BJ (cell line): ENCODE results near the gene NASP. TPM values are rescaled to one million over a fixed set of nuclear protein-coding genes. Genes with fewer than 3 reads are reported as not detected.

Experiments used
- CTCF ChIA-PET: fragments of 350-600 bp; formaldehyde crosslinking; extraction: SDS; loops from one replicate; lab custom pipeline; 2021; ENCODE audit warnings: antibody characterized with exemption, inconsistent platforms; lab: Yijun Ruan, JAX
- POLR2A ChIA-PET: fragments of 300-600 bp; sonication (Branson Sonifier 250); formaldehyde crosslinking; extraction: SDS; loops from one replicate; lab custom pipeline; 2021; ENCODE audit warnings: antibody characterized with exemption; lab: Charles Lee
- DNase-seq: peaks from one replicate; pipeline ENCODE4 v3.0.0-alpha.2; 2011; ENCODE audit warnings: low read depth
- H3K27me3 ChIP-seq: 2 replicates; pipeline ENCODE4 v1.6.0; 2011; ENCODE audit warnings: low read length; ENCODE audit not compliant: control insufficient read depth, insufficient read depth
- H3K36me3 ChIP-seq: 2 replicates; pipeline ENCODE4 v1.5.1; 2011; ENCODE audit warnings: low read length; ENCODE audit not compliant: control insufficient read depth, insufficient read depth
- H3K4me3 ChIP-seq: 2 replicates; pipeline ENCODE4 v1.5.1; 2011; ENCODE audit warnings: low read depth, mild to moderate bottlenecking, control low read depth, low read length
- CTCF ChIP-seq: IDR thresholded peaks from 2 replicates; pipeline ENCODE4 v1.5.1; 2011; ENCODE audit warnings: low read depth, mild to moderate bottlenecking, control low read depth, inconsistent platforms, low read length, moderate library complexity; ENCODE audit not compliant: insufficient read depth
- polyA plus RNA-seq: library from polyadenylated mRNA; depleted of rRNA; stranded (reverse); fragments of >200 nt; gene quantifications from 2 replicates; pipeline ENCODE4 v1.2.3, GENCODE V29; 2011; rRNA removed
- small RNA-seq: library from RNA; depleted of rRNA; stranded (forward); fragments of <200 nt; gene quantifications from one replicate; pipeline ENCODE3, GENCODE V24; 2012; ENCODE audit warnings: low replicate concordance, low read depth; ENCODE audit not compliant: insufficient read length

NASP gene
- polyA plus RNA-seq, 1 experiment: 43.9 TPM

- Histone ChIP-seq H3K4me3 (no peak overlapping the region), H3K27me3 (no peaks in the 10 kb centered on the region), H3K36me3 (peaks cover 10% of the 10 kb centered on the region)
- ChIA-PET CTCF (no interaction called here), POLR2A (no interaction called here)
- no peak for DNase-seq
- no peak for TF ChIP-seq CTCF
Measured at GRCh38 chr1:45660336-45660735, 76.5 kb downstream of the NASP start.

- ChIA-PET CTCF (interaction anchor here (0.7 kb wide), 1 partner anchor 155 kb away, joined by 3 read pairs; no protein-coding TSS in a partner anchor), POLR2A (no interaction called here)
- no peaks in the 10 kb centered on the region for H3K27me3 ChIP-seq
- no peaks in the 10 kb centered on the region for H3K36me3 ChIP-seq
- no peak for TF ChIP-seq CTCF
- no peak overlapping the region for H3K4me3 ChIP-seq
- DNase-seq: no peak
Measured at GRCh38 chr1:45666836-45667235, 83.0 kb downstream of the NASP start.

GRCh38 chr1:45667321-45668111 is 83.7 kb downstream of the NASP start:
- Histone ChIP-seq H3K36me3 (no peaks in the 10 kb centered on the region), H3K4me3 (no peak overlapping the region), H3K27me3 (no peaks in the 10 kb centered on the region)
- DNase-seq: no peak
- ChIA-PET CTCF (no interaction called here), POLR2A (no interaction called here)
- TF ChIP-seq CTCF: no peak

Small RNA genes within 50 kb of the gene (small RNA-seq; reads per million reads assigned to genes)
- gene AL355480.1 (not detected), gene AL355480.2 (not detected), gene AL355480.3 (not detected), gene AL355480.4 (not detected)

Other genes with a start within 250 kb of the NASP start
- 12.8 and 19.4 TPM in 2 replicates for gene TOE1, start 243.9 kb upstream of the NASP start, polyA plus RNA-seq
- 7.4 and 11.7 TPM in 2 replicates for gene MUTYH, start 243.6 kb upstream of the NASP start, polyA plus RNA-seq
- gene TESK2, start 92.9 kb upstream of the NASP start, polyA plus RNA-seq: 2.4 and 2.5 TPM in 2 replicates
- gene CCDC163, start 84.0 kb upstream of the NASP start, polyA plus RNA-seq: 1.4 and 1.6 TPM in 2 replicates
- gene MMACHC, start 83.7 kb upstream of the NASP start, polyA plus RNA-seq: 4.8 and 6.3 TPM in 2 replicates
- gene PRDX1, start 62.2 kb upstream of the NASP start, polyA plus RNA-seq: 414 and 752 TPM in 2 replicates
- gene AKR1A1, start 33.2 kb upstream of the NASP start, polyA plus RNA-seq: 161 and 188 TPM in 2 replicates
- 0.10 and 0.29 TPM in 2 replicates for gene CCDC17, start 40.0 kb downstream of the NASP start, polyA plus RNA-seq
- gene GPBP1L1, start 102.5 kb downstream of the NASP start, polyA plus RNA-seq: 42.8 and 62.1 TPM in 2 replicates
- 37.9 and 62.6 TPM in 2 replicates for gene TMEM69, start 104.1 kb downstream of the NASP start, polyA plus RNA-seq
- 4.4 and 9.6 TPM in 2 replicates for gene IPP, start 166.6 kb downstream of the NASP start, polyA plus RNA-seq
- gene MAST2, start 219.6 kb downstream of the NASP start, polyA plus RNA-seq: 31.0 and 47.2 TPM in 2 replicates